ENCODE results near the gene C17orf113. TPM values are rescaled to one million over a fixed set of nuclear protein-coding genes. Genes with fewer than 3 reads are reported as not detected.
A peak's percentile ranks its signal among the peaks of the same experiment; 100 is the strongest.

The C17orf113 gene
- total RNA-seq, 2 donors from 2014 or later: 1.7 to 2.9 TPM

DNA sequence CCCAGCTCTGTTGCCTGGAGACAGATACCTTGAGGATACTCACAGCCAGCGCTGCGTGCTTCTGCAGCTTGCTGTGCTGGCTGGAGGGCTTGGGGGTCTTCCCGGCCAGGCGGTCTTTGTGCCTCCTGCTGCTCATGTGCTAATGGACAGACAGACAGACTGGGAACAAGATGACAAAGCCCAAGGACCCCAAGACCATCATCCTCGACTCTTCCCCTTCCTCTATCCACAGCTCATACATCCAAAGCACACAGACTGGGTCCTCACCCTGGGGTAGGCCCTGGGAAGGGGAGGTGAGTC, 22.9 kb downstream of the C17orf113 start:
- peak overlapping the region; percentile 57 for H3K27ac ChIP-seq (ENCODE audit: low read depth, low read length)
- H3K36me3 Mint-ChIP-seq (ENCODE audit: low read depth): peaks cover 20% of the 10 kb centered on the region
- H3K27me3 ChIP-seq (ENCODE audit: control insufficient read depth, insufficient read depth, low read length, poor library complexity, severe bottlenecking): no peaks in the 10 kb centered on the region
- H3K36me3 ChIP-seq (ENCODE audit: control insufficient read depth, insufficient read depth, low read length): peaks cover 26% of the 10 kb centered on the region
- peaks cover 2% of the 10 kb centered on the region for H3K27me3 Mint-ChIP-seq (ENCODE audit: insufficient read depth)
- H3K9ac ChIP-seq (ENCODE audit: extremely low read depth, low read length, poor library complexity, severe bottlenecking): no peak overlapping the region
- no peaks in the 10 kb centered on the region for H3K4me1 ChIP-seq (ENCODE audit: control insufficient read depth, insufficient read depth, low read length)
- H3K9me3 ChIP-seq (ENCODE audit: control insufficient read depth, low read length): no peaks in the 10 kb centered on the region
- H3K27ac Mint-ChIP-seq: no peak overlapping the region
- H3K9me3 Mint-ChIP-seq: no peaks in the 10 kb centered on the region
- DNase-seq: no peak
- 80% methylated on average over 5 of the region's 5 CpGs; no CpG with 5 or more reads in 1 of the 2 experiments for WGBS, 2 experiments (ENCODE audit: insufficient coverage in 1 of 2, insufficient read length in 1 of 2)
- no peak overlapping the region for H3K4me3 Mint-ChIP-seq
- H3K4me1 Mint-ChIP-seq: peaks cover 7% of the 10 kb centered on the region
- TF ChIP-seq, protein P1, sequence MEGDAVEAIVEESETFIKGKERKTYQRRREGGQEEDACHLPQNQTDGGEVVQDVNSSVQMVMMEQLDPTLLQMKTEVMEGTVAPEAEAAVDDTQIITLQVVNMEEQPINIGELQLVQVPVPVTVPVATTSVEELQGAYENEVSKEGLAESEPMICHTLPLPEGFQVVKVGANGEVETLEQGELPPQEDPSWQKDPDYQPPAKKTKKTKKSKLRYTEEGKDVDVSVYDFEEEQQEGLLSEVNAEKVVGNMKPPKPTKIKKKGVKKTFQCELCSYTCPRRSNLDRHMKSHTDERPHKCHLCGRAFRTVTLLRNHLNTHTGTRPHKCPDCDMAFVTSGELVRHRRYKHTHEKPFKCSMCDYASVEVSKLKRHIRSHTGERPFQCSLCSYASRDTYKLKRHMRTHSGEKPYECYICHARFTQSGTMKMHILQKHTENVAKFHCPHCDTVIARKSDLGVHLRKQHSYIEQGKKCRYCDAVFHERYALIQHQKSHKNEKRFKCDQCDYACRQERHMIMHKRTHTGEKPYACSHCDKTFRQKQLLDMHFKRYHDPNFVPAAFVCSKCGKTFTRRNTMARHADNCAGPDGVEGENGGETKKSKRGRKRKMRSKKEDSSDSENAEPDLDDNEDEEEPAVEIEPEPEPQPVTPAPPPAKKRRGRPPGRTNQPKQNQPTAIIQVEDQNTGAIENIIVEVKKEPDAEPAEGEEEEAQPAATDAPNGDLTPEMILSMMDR (conservative IDR thresholded peaks at IDR 0.05): no peak
- no peak overlapping the region for H3K4me3 ChIP-seq (ENCODE audit: low read length)

DNA sequence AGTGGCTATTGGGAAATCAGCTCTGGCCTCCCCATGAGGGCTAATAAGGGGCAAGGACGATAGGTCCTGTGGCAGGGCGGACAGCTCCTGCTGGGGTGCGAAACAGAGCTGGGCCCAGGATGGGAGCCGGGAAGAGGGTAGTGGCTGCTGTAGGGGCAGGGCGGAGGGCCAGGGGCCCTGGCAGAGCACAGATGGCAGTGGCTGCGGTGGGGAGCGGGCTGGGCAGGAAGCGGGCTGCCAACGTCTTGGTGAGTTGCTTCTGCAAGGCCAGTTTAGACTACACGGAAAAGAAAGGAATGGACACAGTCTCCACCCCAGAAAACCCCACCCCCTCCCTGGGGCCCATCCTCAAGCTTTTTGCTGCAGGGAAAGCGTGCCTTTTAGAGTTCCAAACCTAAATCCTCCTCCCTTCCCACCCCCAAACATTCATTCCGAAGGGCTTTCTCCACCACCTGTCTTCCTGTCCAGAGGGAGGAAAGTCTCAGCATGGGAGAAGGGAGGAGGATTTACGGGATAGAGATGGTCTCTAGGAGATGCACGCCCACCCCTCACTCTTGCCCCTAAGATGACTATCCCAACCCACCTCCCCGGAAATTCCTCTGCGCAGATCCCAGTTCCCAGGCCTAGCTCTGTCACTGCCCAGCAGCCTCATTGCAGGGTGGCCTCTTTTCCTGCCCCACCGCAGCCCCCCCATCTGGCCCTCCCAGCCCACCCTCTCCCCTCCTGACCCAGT, 23.4 kb downstream of the C17orf113 start:
- TF ChIP-seq, protein P1 (conservative IDR thresholded peaks at IDR 0.05): no peak
- no peak overlapping the region for H3K4me3 ChIP-seq (ENCODE audit: low read length)
- peaks cover 2% of the 10 kb centered on the region for H3K27me3 Mint-ChIP-seq (ENCODE audit: insufficient read depth)
- H3K27ac Mint-ChIP-seq: no peak overlapping the region
- WGBS, 2 experiments (ENCODE audit: insufficient coverage in 1 of 2, insufficient read length in 1 of 2): 40 to 84% methylated on average over 4 to 15 of the region's 17 CpGs
- H3K4me3 Mint-ChIP-seq: no peak overlapping the region
- H3K36me3 ChIP-seq (ENCODE audit: control insufficient read depth, insufficient read depth, low read length): peaks cover 31% of the 10 kb centered on the region
- no peaks in the 10 kb centered on the region for H3K27me3 ChIP-seq (ENCODE audit: control insufficient read depth, insufficient read depth, low read length, poor library complexity, severe bottlenecking)
- no peaks in the 10 kb centered on the region for H3K9me3 ChIP-seq (ENCODE audit: control insufficient read depth, low read length)
- no peaks in the 10 kb centered on the region for H3K9me3 Mint-ChIP-seq
- H3K27ac ChIP-seq (ENCODE audit: low read depth, low read length): no peak overlapping the region
- no peaks in the 10 kb centered on the region for H3K4me1 ChIP-seq (ENCODE audit: control insufficient read depth, insufficient read depth, low read length)
- peaks cover 25% of the 10 kb centered on the region for H3K36me3 Mint-ChIP-seq (ENCODE audit: low read depth)
- no peak overlapping the region for H3K9ac ChIP-seq (ENCODE audit: extremely low read depth, low read length, poor library complexity, severe bottlenecking)
- H3K4me1 Mint-ChIP-seq: peaks cover 7% of the 10 kb centered on the region
- DNase-seq: no peak

DNA sequence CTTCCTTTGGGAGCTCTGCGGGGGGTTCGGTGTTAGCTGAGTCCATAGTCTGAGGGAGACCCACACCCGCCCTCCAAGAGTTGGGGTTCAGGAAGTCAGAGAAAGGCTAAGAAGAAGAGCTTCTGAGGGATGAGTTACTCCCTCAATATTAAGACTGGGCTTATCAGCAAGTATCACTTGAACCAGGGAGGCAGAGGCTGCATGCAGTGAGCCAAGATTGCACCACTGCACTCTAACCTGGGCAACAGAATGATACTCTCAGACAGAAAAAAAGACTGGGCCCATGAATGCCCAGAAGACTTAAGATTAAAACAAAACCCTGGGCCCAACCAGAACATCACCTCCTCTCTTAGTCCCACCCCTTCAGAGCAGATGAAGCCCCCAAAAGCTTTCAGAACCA, 24.5 kb downstream of the C17orf113 start:
- H3K9ac ChIP-seq (ENCODE audit: extremely low read depth, low read length, poor library complexity, severe bottlenecking): no peak overlapping the region
- no peaks in the 10 kb centered on the region for H3K9me3 Mint-ChIP-seq

More for the DNA sequence above, 24.5 kb downstream of the C17orf113 start:
- H3K4me3 Mint-ChIP-seq: no peak overlapping the region
- no peak overlapping the region for H3K4me3 ChIP-seq (ENCODE audit: low read length)
- no peaks in the 10 kb centered on the region for H3K27me3 ChIP-seq (ENCODE audit: control insufficient read depth, insufficient read depth, low read length, poor library complexity, severe bottlenecking)
- H3K36me3 Mint-ChIP-seq (ENCODE audit: low read depth): peaks cover 32% of the 10 kb centered on the region
- TF ChIP-seq, protein P1 (conservative IDR thresholded peaks at IDR 0.05): no peak
- H3K27me3 Mint-ChIP-seq (ENCODE audit: insufficient read depth): peaks cover 2% of the 10 kb centered on the region
- H3K36me3 ChIP-seq (ENCODE audit: control insufficient read depth, insufficient read depth, low read length): peaks cover 39% of the 10 kb centered on the region
- no peak for DNase-seq
- no peaks in the 10 kb centered on the region for H3K9me3 ChIP-seq (ENCODE audit: control insufficient read depth, low read length)
- peaks cover 9% of the 10 kb centered on the region for H3K4me1 Mint-ChIP-seq
- no peak overlapping the region for H3K27ac Mint-ChIP-seq
- 95% methylated on average over 3 of the region's 3 CpGs; no CpG with 5 or more reads in 1 of the 2 experiments for WGBS, 2 experiments (ENCODE audit: insufficient coverage in 1 of 2, insufficient read length in 1 of 2)
- peaks cover 2% of the 10 kb centered on the region for H3K4me1 ChIP-seq (ENCODE audit: control insufficient read depth, insufficient read depth, low read length)
- no peak overlapping the region for H3K27ac ChIP-seq (ENCODE audit: low read depth, low read length)

All from endodermal cell (in vitro differentiated cells).